Brain microvascular endothelial cell (primary cell): ENCODE data around the gene FNTB.
A peak's percentile ranks its signal among the peaks of the same experiment; 100 is the strongest.

ENCODE experiments used
- DNase-seq: peaks from one replicate; pipeline ENCODE4 v3.0.0-alpha.2; 2020
- H3K27ac ChIP-seq: fragments of 250-450 bp; sonication (Bioruptor Pico); 2 replicates; pipeline ENCODE4 v1.5.1; 2020; ENCODE audit warnings: mild to moderate bottlenecking, moderate library complexity
- H3K27me3 ChIP-seq: fragments of 250-450 bp; sonication (Bioruptor Pico); replicated peaks from 2 replicates; pipeline ENCODE4 v1.5.1; 2020; ENCODE audit warnings: mild to moderate bottlenecking
- H3K36me3 ChIP-seq: fragments of 250-450 bp; sonication (Bioruptor Pico); replicated peaks from 2 replicates; pipeline ENCODE4 v1.5.1; 2020; ENCODE audit warnings: mild to moderate bottlenecking
- H3K4me3 ChIP-seq: 2 replicates; pipeline ENCODE4 v1.5.1; 2011; ENCODE audit warnings: low read depth, mild to moderate bottlenecking, control low read depth, low read length, moderate library complexity
- in situ Hi-C: cut with HindIII; loops from 2 replicates; pipeline ENCODE4 v1.10.0; 2017; ENCODE audit warnings: low sequenced_read_pairs, low pct_ligation_motif_present
- TF ChIP-seq, protein P1 (sequence below): IDR thresholded peaks from 2 replicates; pipeline ENCODE4 v1.5.1; 2011; ENCODE audit warnings: low read depth, mild to moderate bottlenecking, moderate library complexity, low read length, control low read depth, inconsistent platforms; ENCODE audit errors: missing control alignments

FNTB gene, protein sequence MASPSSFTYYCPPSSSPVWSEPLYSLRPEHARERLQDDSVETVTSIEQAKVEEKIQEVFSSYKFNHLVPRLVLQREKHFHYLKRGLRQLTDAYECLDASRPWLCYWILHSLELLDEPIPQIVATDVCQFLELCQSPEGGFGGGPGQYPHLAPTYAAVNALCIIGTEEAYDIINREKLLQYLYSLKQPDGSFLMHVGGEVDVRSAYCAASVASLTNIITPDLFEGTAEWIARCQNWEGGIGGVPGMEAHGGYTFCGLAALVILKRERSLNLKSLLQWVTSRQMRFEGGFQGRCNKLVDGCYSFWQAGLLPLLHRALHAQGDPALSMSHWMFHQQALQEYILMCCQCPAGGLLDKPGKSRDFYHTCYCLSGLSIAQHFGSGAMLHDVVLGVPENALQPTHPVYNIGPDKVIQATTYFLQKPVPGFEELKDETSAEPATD

DNA sequence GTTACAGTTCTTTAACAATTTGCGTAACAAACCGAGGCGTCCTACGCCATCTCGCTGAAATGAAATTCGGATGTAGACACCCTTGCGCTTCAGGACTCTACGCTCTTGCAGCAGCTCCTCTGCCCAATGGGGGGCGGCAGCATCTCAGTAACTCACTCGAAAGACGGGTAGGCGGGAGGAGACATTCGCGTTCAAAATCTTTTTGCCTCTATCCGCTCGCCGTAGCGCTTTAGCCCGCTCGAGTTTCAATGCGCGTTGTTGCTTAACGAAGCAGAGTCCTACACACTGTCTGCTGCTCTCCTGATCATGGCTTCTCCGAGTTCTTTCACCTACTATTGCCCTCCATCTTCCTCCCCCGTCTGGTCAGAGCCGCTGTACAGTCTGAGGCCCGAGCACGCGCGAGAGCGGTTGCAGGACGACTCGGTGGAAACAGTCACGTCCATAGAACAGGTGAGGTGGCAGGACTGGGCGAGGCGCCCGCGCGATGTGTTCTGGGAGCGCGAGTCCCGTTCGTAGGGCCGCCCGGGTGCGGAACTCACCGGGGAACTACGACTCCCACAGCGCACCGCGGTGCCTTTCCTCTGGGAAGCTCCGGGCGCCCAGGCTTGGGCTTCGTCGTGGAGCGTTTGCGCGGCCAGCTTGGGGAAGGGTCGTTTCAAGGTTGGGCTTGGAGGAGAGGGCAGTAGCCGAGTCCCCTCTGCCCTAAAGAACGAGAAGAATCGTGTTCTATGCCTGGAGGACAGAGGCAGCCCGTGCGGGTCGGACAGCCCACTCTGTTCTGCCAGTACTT is at the start of gene FNTB:
TSS of gene FNTB (plus strand) at position 248 of the 790 bp plus-strand sequence. CDS start at position 307, 59 bp downstream.
- Histone ChIP-seq H3K4me3 (peak within 1 kb of the TSS; percentile 67), H3K27me3 (no peaks in the 10 kb centered on the region), H3K27ac (peak within 1 kb of the TSS; percentile 82), H3K36me3 (no peaks in the 10 kb centered on the region)
- TF ChIP-seq, protein P1, sequence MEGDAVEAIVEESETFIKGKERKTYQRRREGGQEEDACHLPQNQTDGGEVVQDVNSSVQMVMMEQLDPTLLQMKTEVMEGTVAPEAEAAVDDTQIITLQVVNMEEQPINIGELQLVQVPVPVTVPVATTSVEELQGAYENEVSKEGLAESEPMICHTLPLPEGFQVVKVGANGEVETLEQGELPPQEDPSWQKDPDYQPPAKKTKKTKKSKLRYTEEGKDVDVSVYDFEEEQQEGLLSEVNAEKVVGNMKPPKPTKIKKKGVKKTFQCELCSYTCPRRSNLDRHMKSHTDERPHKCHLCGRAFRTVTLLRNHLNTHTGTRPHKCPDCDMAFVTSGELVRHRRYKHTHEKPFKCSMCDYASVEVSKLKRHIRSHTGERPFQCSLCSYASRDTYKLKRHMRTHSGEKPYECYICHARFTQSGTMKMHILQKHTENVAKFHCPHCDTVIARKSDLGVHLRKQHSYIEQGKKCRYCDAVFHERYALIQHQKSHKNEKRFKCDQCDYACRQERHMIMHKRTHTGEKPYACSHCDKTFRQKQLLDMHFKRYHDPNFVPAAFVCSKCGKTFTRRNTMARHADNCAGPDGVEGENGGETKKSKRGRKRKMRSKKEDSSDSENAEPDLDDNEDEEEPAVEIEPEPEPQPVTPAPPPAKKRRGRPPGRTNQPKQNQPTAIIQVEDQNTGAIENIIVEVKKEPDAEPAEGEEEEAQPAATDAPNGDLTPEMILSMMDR, result peak; percentile 94
- DNase-seq, result peak; percentile 98
- in situ Hi-C loops, result no loop called here

DNA sequence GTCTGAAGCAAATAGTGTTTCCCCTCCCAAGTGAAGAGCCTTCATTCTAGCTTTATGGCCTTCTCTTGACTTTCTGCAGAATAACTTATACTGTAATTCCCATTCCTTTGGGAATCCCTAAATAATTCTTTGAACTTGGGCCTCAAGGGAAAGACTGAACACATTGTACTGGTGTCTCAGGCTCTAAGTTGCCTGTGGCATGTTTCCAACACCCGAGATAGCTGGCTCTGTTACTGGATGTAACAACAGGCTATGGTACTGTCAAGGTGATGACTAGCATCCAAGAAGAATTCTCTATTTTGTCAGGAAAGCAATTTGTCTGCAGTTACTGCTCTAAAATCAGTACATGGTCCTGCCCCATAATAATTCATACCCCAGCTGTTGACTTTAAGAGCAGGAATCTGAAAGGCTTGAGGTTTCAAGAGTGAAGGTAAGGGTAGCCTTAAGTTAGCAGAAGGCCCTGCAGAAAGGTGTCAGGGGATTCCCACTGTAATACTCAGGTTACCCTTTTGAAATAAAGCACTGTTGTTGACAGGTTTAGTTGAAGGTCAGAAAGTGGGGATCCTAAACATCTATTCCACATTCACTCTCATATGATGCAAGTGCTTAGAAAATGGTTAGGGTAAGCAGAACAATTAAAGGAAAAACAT is 49.4 kb upstream of the FNTB start:
- DNase-seq, result no peak
- Histone ChIP-seq H3K27me3 (no peaks in the 10 kb centered on the region), H3K4me3 (no peak overlapping the region), H3K36me3 (no peaks in the 10 kb centered on the region), H3K27ac (no peak overlapping the region)
- in situ Hi-C loops, result no loop called here
- TF ChIP-seq, protein P1, result no peak

DNA sequence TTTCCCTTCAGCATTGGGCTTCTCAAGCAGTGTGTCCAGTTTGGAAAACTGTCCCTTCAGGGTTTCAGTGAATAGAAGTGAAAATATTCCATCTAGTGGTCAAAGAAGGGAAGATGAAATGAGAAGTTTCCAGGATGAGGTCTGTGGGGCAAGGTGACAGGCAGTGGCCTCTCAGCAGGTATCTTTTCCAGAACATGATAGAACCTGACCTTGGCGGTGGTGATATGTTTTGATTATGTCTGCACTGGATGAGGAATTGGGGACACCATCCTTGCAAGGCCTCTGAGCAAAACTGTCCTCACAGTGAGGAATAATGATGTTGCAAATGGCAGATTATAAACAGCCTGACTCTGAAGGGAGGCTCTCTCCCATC is 48.9 kb upstream of the FNTB start:
- H3K27ac ChIP-seq, result no peak overlapping the region
- TF ChIP-seq, protein P1, result peak; percentile 41
- in situ Hi-C loops, result no loop called here
- no peak for DNase-seq
- H3K4me3 ChIP-seq, result no peak overlapping the region
- H3K27me3 ChIP-seq, result no peaks in the 10 kb centered on the region
- no peaks in the 10 kb centered on the region for H3K36me3 ChIP-seq

DNA sequence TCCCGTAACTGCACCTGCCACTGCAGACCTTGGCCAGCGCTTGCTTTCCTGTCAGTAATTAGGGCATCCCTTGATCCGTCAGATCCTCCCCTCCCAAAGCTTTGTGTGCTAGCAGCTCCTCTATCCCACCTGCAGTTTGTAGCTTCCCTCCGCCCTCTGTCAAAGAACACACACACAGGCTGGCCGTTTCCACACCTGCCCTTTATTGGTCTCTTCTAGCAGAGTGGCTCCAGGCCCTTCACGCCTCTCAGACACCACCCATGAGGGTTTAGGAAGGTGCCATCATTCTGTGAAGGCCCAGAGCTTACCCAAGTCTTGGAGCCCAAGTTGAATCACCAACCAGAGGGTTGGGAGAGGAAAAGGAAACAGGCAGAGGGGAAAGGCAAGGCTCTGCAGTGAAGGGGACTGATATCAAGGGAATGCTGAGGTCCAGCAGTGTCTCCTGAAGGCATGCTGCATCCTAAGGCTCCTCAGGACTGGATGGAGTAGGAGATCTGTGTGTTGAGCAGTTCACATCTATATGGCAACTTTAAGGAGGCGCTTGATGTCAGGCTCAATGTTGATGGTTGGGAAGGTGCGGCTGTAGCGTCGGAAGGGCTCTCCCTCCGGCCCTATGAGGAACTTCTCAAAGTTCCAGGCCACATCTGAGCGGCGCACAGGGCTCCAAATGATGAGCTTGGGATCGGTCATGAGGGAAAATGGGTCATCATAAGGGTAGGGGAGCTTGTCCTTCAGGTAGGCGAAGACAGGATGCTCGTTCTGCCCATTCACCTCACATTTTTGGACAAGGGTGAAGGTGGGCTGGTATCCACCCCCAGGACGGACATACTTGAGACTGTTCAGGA is 47.5 kb upstream of the FNTB start:
- Histone ChIP-seq H3K36me3 (no peaks in the 10 kb centered on the region), H3K4me3 (no peak overlapping the region), H3K27me3 (no peaks in the 10 kb centered on the region), H3K27ac (no peak overlapping the region)
- TF ChIP-seq, protein P1, result no peak
- no peak for DNase-seq
- in situ Hi-C loops, result no loop called here

DNA sequence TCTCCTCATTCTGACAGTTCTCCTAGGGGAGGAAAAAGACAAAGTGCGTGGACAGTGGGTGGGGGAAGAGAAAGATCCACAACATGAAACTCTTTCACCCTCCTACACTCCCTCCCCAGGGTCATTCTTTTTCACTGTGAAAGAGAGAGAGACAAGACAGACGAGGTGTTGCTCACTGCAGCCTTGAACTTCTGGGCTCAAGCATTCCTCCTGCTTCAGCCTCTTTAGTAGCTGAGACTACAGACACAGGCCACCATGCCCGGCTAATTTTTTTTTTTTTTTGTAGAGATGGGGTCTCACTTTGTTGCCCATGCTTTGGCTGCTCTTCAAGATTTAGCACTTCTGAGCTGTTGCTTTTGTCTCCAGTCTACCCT is 46.9 kb upstream of the FNTB start:
- Histone ChIP-seq H3K27ac (no peak overlapping the region), H3K4me3 (no peak overlapping the region), H3K36me3 (no peaks in the 10 kb centered on the region), H3K27me3 (no peaks in the 10 kb centered on the region)
- TF ChIP-seq, protein P1, result no peak
- DNase-seq, result no peak
- in situ Hi-C loops, result no loop called here
